Measurements from ENCODE around the gene SGK1. TPM values are rescaled to one million over a fixed set of nuclear protein-coding genes. Genes with fewer than 3 reads are reported as not detected.

SGK1 gene
- total RNA-seq, 4 donors from 2014 or later, result 95.1 to 919 (median 248) TPM

DNA sequence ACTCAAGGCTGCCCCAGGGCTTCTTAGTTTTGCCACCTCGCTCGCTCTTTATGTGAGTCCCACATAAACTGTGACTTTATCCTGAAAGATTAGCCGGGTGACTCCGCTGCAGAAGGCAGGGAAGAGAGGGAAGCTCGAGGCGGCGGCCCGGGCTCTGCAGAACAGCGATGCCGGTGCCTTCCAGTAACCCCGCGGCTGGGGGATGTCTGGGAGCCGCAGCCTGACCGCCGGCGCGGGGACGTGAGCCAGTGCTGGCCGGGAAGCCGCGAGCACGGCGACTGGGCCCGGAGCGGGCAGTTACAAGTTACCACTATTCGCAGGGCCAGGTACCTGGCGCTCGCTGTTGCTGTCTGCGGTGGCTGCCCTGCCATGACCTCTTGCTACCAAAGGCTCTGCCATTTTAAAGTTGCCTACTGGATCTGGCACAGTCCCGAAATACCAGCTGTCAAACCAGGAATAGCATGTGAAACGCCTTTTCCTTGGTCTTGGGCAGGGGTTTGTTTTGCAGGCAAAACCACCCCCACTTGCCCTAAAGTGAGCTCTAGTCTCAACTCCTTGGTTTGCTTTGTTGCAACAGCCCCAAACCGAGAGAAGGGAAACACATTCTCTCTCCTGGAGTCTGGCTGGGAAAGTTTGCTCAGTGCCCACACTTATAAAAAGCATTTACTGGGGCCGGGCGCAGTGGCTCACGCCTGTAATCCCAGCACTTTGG, 141.5 kb downstream of the SGK1 start:
- TF ChIP-seq, protein P1, sequence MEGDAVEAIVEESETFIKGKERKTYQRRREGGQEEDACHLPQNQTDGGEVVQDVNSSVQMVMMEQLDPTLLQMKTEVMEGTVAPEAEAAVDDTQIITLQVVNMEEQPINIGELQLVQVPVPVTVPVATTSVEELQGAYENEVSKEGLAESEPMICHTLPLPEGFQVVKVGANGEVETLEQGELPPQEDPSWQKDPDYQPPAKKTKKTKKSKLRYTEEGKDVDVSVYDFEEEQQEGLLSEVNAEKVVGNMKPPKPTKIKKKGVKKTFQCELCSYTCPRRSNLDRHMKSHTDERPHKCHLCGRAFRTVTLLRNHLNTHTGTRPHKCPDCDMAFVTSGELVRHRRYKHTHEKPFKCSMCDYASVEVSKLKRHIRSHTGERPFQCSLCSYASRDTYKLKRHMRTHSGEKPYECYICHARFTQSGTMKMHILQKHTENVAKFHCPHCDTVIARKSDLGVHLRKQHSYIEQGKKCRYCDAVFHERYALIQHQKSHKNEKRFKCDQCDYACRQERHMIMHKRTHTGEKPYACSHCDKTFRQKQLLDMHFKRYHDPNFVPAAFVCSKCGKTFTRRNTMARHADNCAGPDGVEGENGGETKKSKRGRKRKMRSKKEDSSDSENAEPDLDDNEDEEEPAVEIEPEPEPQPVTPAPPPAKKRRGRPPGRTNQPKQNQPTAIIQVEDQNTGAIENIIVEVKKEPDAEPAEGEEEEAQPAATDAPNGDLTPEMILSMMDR (IDR thresholded peaks at IDR 0.05), result no peak
- TF ChIP-seq POLR2A (IDR thresholded peaks at IDR 0.05), result no peak
- 23 to 51% methylated on average over 29 of the region's 35 CpGs for WGBS, 2 donors
- no peak overlapping the region for H3K4me3 ChIP-seq (ENCODE audit: low read depth, poor library complexity, severe bottlenecking)
- peak in 1 of 2 donors; percentile 88 for DNase-seq (ENCODE audit: low spot score in 2 of 2)
- intact Hi-C loops (cut with DNase I; ENCODE audit: low total_unique reads), result loop anchor here (10.0 kb wide), 1 partner anchor 468 kb away; no protein-coding TSS in a partner anchor

DNA sequence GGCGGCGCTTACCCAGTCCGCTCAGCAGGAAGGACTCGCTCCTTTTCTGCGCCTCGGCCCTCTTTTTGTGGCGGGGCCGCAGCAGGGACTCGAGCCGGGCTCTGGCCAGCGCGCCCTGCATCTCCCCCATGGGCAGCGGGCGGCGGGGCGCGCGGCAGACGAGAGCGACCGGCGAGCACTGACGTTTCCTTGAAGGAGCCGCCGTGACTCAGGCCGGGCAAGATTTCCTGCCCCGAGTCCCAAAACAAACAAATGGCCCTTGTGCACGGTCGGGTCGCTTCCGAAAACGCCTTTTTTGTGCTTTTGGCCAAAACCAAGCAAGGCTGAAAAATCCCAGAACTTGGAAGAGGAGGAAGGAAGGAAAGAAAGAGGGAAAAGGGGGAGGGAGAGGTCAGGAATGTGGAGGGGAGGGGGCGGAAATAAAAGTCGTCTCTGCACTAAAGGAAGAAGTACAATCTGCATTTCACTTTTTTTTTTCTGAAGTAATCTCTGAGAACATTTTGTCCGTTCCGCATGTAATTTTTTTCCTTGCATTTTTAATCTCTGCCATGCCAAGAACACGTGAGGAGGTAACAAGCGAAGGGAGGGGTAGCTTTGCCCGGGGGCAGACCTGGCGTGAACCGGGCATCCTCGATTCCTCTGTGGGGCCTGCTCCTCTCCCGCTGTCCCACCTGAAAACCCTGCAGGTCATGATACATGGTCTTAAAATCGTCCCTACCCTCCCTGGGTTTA, 142.2 kb downstream of the SGK1 start:
- peak; percentile 63 to 94 for DNase-seq (ENCODE audit: low spot score in 2 of 2)
- WGBS, 2 donors, result 1 to 2% methylated on average over 21 to 42 of the region's 44 CpGs
- H3K4me3 ChIP-seq (ENCODE audit: low read depth, poor library complexity, severe bottlenecking), result peak overlapping the region; percentile 89
- TF ChIP-seq POLR2A (IDR thresholded peaks at IDR 0.05), result no peak
- TF ChIP-seq, protein P1 (IDR thresholded peaks at IDR 0.05), result no peak
- intact Hi-C loops (cut with DNase I; ENCODE audit: low total_unique reads), result loop anchor here (10.0 kb wide), 1 partner anchor 469 kb away; no protein-coding TSS in a partner anchor

DNA sequence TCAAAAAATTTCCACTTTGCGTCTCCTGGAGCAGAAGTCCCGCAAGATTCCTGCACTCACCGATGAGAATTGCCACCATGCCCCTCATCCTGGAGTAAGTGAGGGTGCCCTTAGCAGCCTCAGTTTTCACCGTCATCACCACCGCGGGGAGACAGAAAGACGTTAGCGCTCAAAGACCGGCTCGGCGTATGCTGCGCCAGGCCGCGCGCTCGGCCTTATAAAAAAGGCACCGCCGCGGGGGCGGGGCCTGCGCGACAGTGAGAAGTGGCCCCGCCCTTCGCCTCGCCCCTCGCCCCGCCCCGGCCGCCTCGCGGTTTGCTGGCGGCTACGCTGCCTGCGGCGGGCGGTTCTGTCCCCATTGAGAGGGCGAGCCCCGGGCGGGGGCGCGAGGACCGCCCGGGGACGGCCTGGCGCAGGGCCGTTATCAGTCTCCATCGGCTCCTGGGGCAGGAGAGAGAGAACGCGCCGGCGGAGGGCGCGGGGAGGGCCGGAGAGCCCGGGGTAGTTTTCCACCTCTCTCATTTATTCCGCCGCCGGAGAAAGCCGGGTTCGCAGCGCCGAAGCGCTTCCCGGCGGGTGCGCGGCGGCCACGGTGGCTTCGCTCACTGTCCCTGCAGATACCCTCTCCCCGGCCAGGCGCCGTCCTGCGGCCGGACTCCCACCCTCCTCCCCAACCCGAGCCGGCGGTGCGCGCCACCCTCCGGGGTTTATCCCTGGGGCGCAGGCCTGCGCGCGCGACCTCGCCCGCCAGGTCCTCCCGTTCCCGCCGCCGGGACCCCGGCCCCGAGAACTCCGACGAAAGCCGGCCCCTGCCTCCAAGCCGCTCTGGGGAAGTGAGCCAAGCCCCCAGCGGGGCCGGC, 143.0 kb downstream of the SGK1 start:
- peak overlapping the region; percentile 89 for H3K4me3 ChIP-seq (ENCODE audit: low read depth, poor library complexity, severe bottlenecking)
- TF ChIP-seq, protein P1 (IDR thresholded peaks at IDR 0.05), result no peak
- peak in 1 of 2 donors; percentile 78 for TF ChIP-seq POLR2A (IDR thresholded peaks at IDR 0.05)
- DNase-seq (ENCODE audit: low spot score in 2 of 2), result peak; percentile 88 to 98
- 0% methylated on average over 20 to 76 of the region's 100 CpGs for WGBS, 2 donors
- intact Hi-C loops (cut with DNase I; ENCODE audit: low total_unique reads), result loop anchor here (5.0 to 10.0 kb wide), 3 partner anchors 470 to 707 kb away; no protein-coding TSS in a partner anchor

DNA sequence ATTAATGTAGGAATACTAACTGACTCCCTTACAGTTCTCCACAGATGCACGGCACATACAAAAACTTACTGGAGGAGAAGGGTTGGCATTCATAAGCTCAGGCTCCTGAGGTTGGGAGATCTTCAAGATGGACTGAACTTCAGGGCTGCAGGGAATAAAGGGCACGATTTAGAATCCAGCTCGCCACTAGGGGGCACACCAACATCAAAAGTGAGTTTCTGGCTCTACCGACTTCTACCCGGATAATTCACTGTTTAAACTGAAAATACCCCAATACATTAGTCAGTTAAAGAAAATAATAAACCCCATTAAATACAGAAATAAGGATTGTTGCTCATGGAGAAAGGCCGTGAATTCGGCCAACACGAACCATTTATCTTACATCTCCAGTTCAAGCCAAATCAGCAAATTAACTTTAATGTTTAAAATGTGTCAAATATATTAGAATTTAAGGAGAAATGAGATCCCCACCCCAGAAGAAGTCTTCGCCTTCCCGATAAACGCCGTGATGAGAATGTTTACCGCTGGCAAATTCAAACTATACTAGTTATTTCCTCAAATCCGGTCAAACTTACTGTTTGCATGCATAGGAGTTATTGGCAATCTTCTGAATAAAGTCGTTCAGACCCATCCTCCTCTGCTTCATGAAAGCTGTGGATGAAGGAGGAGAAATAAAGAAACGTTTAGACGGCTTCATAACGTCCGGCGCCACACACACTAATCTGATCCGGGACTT, 143.8 kb downstream of the SGK1 start:
- TF ChIP-seq, protein P1 (IDR thresholded peaks at IDR 0.05), result peak in 1 of 3 donors; percentile 81
- no peak for TF ChIP-seq POLR2A (IDR thresholded peaks at IDR 0.05)
- DNase-seq (ENCODE audit: low spot score in 2 of 2), result peak; percentile 91 to 98
- H3K4me3 ChIP-seq (ENCODE audit: low read depth, poor library complexity, severe bottlenecking), result peak overlapping the region; percentile 41
- intact Hi-C loops (cut with DNase I; ENCODE audit: low total_unique reads), result loop anchor here (5.0 to 10.0 kb wide), 3 partner anchors 471 to 708 kb away; no protein-coding TSS in a partner anchor
- 0% methylated on average over 21 of the region's 21 CpGs for WGBS, 2 donors

- intact Hi-C loops (cut with DNase I; ENCODE audit: low total_unique reads), result loop anchor here (5.0 to 10.0 kb wide), 3 partner anchors 471 to 709 kb away; no protein-coding TSS in a partner anchor
- WGBS, 2 donors, result 26 to 33% methylated on average over 4 of the region's 4 CpGs
- H3K4me3 ChIP-seq (ENCODE audit: low read depth, poor library complexity, severe bottlenecking), result peak overlapping the region; percentile 41
- TF ChIP-seq POLR2A (IDR thresholded peaks at IDR 0.05), result no peak
- TF ChIP-seq, protein P1 (IDR thresholded peaks at IDR 0.05), result no peak
- no peak for DNase-seq (ENCODE audit: low spot score in 2 of 2)
These were observed 144.6 kb downstream of the SGK1 start for GRCh38 chr6:134173366-134173725.
